ENCODE data around the gene TFDP2. TPM values are rescaled to one million over a fixed set of nuclear protein-coding genes. Genes with fewer than 3 reads are reported as not detected.

The TFDP2 gene
- total RNA-seq, 6 experiments from 2014 or later = 17.9 to 30.9 (median 24.1) TPM

- H3K27ac ChIP-seq = no peak overlapping the region
- H3K9me3 ChIP-seq = no peaks in the 10 kb centered on the region
Measured at GRCh38 chr3:141960731-141961130, 188.6 kb downstream of the TFDP2 start.

GRCh38 chr3:141959589-141960554 lies 189.5 kb downstream of the TFDP2 start:
- Histone ChIP-seq H3K27ac (no peak overlapping the region), H3K4me1 (no peaks in the 10 kb centered on the region), H3K27me3 (no peaks in the 10 kb centered on the region), H3K9me3 (no peaks in the 10 kb centered on the region), H3K36me3 (peaks cover 0 to 5% (median 0%) of the 10 kb centered on the region in 4 donors), H3K4me3 (no peak overlapping the region)
- DNase-seq = no peak
- intact Hi-C loops (cut with DNase I) = no loop called here
- WGBS (ENCODE audit: insufficient coverage, low coverage, low lambda C conversion rate, missing lambda C conversion rate) = 77% methylated on average over 8 of the region's 8 CpGs
- TF ChIP-seq POLR2A (IDR thresholded peaks at IDR 0.05) = no peak
- TF ChIP-seq, protein P1, sequence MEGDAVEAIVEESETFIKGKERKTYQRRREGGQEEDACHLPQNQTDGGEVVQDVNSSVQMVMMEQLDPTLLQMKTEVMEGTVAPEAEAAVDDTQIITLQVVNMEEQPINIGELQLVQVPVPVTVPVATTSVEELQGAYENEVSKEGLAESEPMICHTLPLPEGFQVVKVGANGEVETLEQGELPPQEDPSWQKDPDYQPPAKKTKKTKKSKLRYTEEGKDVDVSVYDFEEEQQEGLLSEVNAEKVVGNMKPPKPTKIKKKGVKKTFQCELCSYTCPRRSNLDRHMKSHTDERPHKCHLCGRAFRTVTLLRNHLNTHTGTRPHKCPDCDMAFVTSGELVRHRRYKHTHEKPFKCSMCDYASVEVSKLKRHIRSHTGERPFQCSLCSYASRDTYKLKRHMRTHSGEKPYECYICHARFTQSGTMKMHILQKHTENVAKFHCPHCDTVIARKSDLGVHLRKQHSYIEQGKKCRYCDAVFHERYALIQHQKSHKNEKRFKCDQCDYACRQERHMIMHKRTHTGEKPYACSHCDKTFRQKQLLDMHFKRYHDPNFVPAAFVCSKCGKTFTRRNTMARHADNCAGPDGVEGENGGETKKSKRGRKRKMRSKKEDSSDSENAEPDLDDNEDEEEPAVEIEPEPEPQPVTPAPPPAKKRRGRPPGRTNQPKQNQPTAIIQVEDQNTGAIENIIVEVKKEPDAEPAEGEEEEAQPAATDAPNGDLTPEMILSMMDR (IDR thresholded peaks at IDR 0.05) = no peak
- ATAC-seq = peak in 1 of 4 donors; percentile 38

More at GRCh38 chr3:141960731-141961130, 188.6 kb downstream of the TFDP2 start:
- ATAC-seq = no peak
- Histone ChIP-seq H3K4me1 (no peaks in the 10 kb centered on the region), H3K27me3 (no peaks in the 10 kb centered on the region), H3K4me3 (no peak overlapping the region), H3K36me3 (peaks cover 0 to 5% (median 0%) of the 10 kb centered on the region in 4 donors)
- no peak for DNase-seq
- intact Hi-C loops (cut with DNase I) = no loop called here
- 74% methylated on average over 3 of the region's 3 CpGs for WGBS (ENCODE audit: insufficient coverage, low coverage, low lambda C conversion rate, missing lambda C conversion rate)
- TF ChIP-seq, protein P1 (IDR thresholded peaks at IDR 0.05) = no peak
- TF ChIP-seq POLR2A (IDR thresholded peaks at IDR 0.05) = no peak

- ATAC-seq (no peak), DNase-seq (no peak)
- H3K4me1 ChIP-seq = no peaks in the 10 kb centered on the region
- H3K27ac ChIP-seq = no peak overlapping the region
- H3K27me3 ChIP-seq = no peaks in the 10 kb centered on the region
- H3K9me3 ChIP-seq = no peaks in the 10 kb centered on the region
- 73% methylated on average over 6 of the region's 6 CpGs for WGBS (ENCODE audit: insufficient coverage, low coverage, low lambda C conversion rate, missing lambda C conversion rate)
- no peak for TF ChIP-seq POLR2A (IDR thresholded peaks at IDR 0.05)
- TF ChIP-seq, protein P1 (IDR thresholded peaks at IDR 0.05) = no peak
- H3K4me3 ChIP-seq = no peak overlapping the region
- H3K36me3 ChIP-seq = peaks cover 0 to 13% (median 0%) of the 10 kb centered on the region in 4 donors
- intact Hi-C loops (cut with DNase I) = no loop called here
Measured at GRCh38 chr3:141955175-141955574, 194.2 kb downstream of the TFDP2 start.

- Histone ChIP-seq H3K36me3 (peaks cover 0 to 7% (median 0%) of the 10 kb centered on the region in 4 donors), H3K27ac (no peak overlapping the region), H3K9me3 (no peaks in the 10 kb centered on the region), H3K4me3 (no peak overlapping the region), H3K27me3 (no peaks in the 10 kb centered on the region), H3K4me1 (no peaks in the 10 kb centered on the region)
- TF ChIP-seq, protein P1 (IDR thresholded peaks at IDR 0.05) = no peak
- no peak for TF ChIP-seq POLR2A (IDR thresholded peaks at IDR 0.05)
- WGBS (ENCODE audit: insufficient coverage, low coverage, low lambda C conversion rate, missing lambda C conversion rate) = 85% methylated on average over 2 of the region's 2 CpGs
- ATAC-seq (no peak), DNase-seq (no peak)
- intact Hi-C loops (cut with DNase I) = no loop called here
Measured at GRCh38 chr3:141952611-141953010, 196.7 kb downstream of the TFDP2 start.
